Smooth muscle cell (in vitro differentiated cells): ENCODE data around the gene ZMIZ1. TPM values are rescaled to one million over a fixed set of nuclear protein-coding genes. Genes with fewer than 3 reads are reported as not detected.

ENCODE experiments used
- DNase-seq: peaks from one replicate; lab custom pipeline; 2025; ENCODE audit not compliant: unreplicated experiment; lab: John Stamatoyannopoulos, UW
- H2AFZ ChIP-seq: fragments of 200-600 bp; sonication (generic); 2 replicates; pipeline ENCODE4 v1.6.0; 2016; ENCODE audit warnings: antibody characterized with exemption, low read depth, mild to moderate bottlenecking
- H3F3A ChIP-seq: fragments of 200-600 bp; sonication (generic); 2 replicates; pipeline ENCODE4 v1.6.0; 2017; ENCODE audit warnings: antibody characterized with exemption, low read depth
- H3K27ac ChIP-seq: fragments of 200-600 bp; sonication (generic); 2 replicates; pipeline ENCODE4 v1.5.1; 2016; ENCODE audit warnings: low read depth, mild to moderate bottlenecking
- H3K27me3 ChIP-seq: fragments of 200-600 bp; sonication (generic); 2 replicates; pipeline ENCODE4 v1.6.1; 2016; ENCODE audit warnings: low read depth, mild to moderate bottlenecking
- H3K36me3 ChIP-seq: fragments of 200-600 bp; sonication (generic); 2 replicates; pipeline ENCODE4 v1.5.1; 2016; ENCODE audit warnings: low read depth
- H3K4me1 ChIP-seq: fragments of 200-600 bp; sonication (generic); 2 replicates; pipeline ENCODE4 v1.5.1; 2016; ENCODE audit warnings: low read depth
- H3K4me2 ChIP-seq: fragments of 200-600 bp; sonication (generic); 2 replicates; pipeline ENCODE4 v1.6.0; 2016; ENCODE audit warnings: mild to moderate bottlenecking
- H3K4me3 ChIP-seq: fragments of 200-600 bp; sonication (generic); 2 replicates; pipeline ENCODE4 v1.5.1; 2016; ENCODE audit warnings: mild to moderate bottlenecking
- H3K79me2 ChIP-seq: fragments of 200-600 bp; sonication (generic); 2 replicates; pipeline ENCODE4 v1.6.0; 2016; ENCODE audit warnings: low read depth, mild to moderate bottlenecking
- H3K9ac ChIP-seq: fragments of 200-600 bp; sonication (generic); 2 replicates; pipeline ENCODE4 v1.6.0; 2016; ENCODE audit warnings: low read depth
- H3K9me3 ChIP-seq: fragments of 200-600 bp; sonication (generic); replicated peaks from 2 replicates; pipeline ENCODE4 v1.5.1; 2016; ENCODE audit warnings: low read depth
- H4K20me1 ChIP-seq: fragments of 200-600 bp; sonication (generic); 2 replicates; pipeline ENCODE4 v1.6.0; 2016; ENCODE audit warnings: low read depth
- CTCF ChIP-seq: fragments of 200-600 bp; sonication (generic); IDR thresholded peaks from 2 replicates; pipeline ENCODE4 v1.5.1; 2017; ENCODE audit warnings: borderline replicate concordance, mild to moderate bottlenecking, antibody characterized with exemption; ENCODE audit not compliant: insufficient read depth, poor library complexity, severe bottlenecking
- WGBS: methylation state at CpG from one replicate; pipeline ENCODE4 v1.1.7; 2016; ENCODE audit warnings: low lambda C conversion rate; 5-methylcytosine and 5-hydroxymethylcytosine counted together
- polyA plus RNA-seq: library from polyadenylated mRNA; unstranded; fragments of >200 nt; fragmentation: Nextera tagmentation; extraction: Ambion mirVana; gene quantifications from 2 replicates; pipeline ENCODE4 v1.2.1, GENCODE V29; 2016
- total RNA-seq: library from RNA; depleted of rRNA; stranded (reverse); fragments of >200 nt; gene quantifications from 2 replicates; pipeline ENCODE4 v1.2.3, GENCODE V29; 2014

ZMIZ1 gene
- total and polyA plus RNA-seq, 2 experiments from 2014 or later, result 24.2 to 31.3 TPM

- WGBS, result 66% methylated on average over 3 of the region's 3 CpGs
- Histone ChIP-seq H3K4me2 (no peak overlapping the region), H3K27ac (no peak overlapping the region), H3K79me2 (peaks cover 17% of the 10 kb centered on the region), H3K36me3 (no peaks in the 10 kb centered on the region), H3K4me1 (peaks cover 7% of the 10 kb centered on the region), H3K4me3 (no peak overlapping the region), H3K9me3 (no peaks in the 10 kb centered on the region), H4K20me1 (peaks cover 16% of the 10 kb centered on the region), H3K9ac (no peak overlapping the region), H2AFZ (no peak overlapping the region), H3K27me3 (no peaks in the 10 kb centered on the region), H3F3A (no peaks in the 10 kb centered on the region)
- no peak for TF ChIP-seq CTCF
- DNase-seq, result no peak
These were observed 275.9 kb downstream of the ZMIZ1 start for GRCh38 chr10:79344502-79345195.

- WGBS, result 71% methylated on average over 5 of the region's 5 CpGs
- H4K20me1 ChIP-seq, result peaks cover 24% of the 10 kb centered on the region
- TF ChIP-seq CTCF, result no peak
These were observed 276.7 kb downstream of the ZMIZ1 start for GRCh38 chr10:79345241-79346011.

GRCh38 chr10:79346012-79346340, 277.2 kb downstream of the ZMIZ1 start:
- H3K9me3 ChIP-seq, result no peaks in the 10 kb centered on the region
- H3K4me1 ChIP-seq, result peaks cover 7% of the 10 kb centered on the region
- peaks cover 17% of the 10 kb centered on the region for H3K79me2 ChIP-seq
- H3K4me3 ChIP-seq, result no peak overlapping the region
- no peaks in the 10 kb centered on the region for H3F3A ChIP-seq
- no peak overlapping the region for H3K4me2 ChIP-seq
- TF ChIP-seq CTCF, result no peak
- no peak overlapping the region for H3K27ac ChIP-seq
- DNase-seq, result no peak
- peaks cover 30% of the 10 kb centered on the region for H4K20me1 ChIP-seq
- no peak overlapping the region for H2AFZ ChIP-seq
- no peaks in the 10 kb centered on the region for H3K36me3 ChIP-seq
- WGBS, result 91% methylated on average over 2 of the region's 2 CpGs
- no peak overlapping the region for H3K9ac ChIP-seq
- no peaks in the 10 kb centered on the region for H3K27me3 ChIP-seq

More at GRCh38 chr10:79345241-79346011, 276.7 kb downstream of the ZMIZ1 start:
- H2AFZ ChIP-seq, result no peak overlapping the region
- no peak overlapping the region for H3K4me2 ChIP-seq
- H3K9me3 ChIP-seq, result no peaks in the 10 kb centered on the region
- no peak overlapping the region for H3K4me3 ChIP-seq
- H3K27ac ChIP-seq, result no peak overlapping the region
- no peak overlapping the region for H3K9ac ChIP-seq
- peaks cover 17% of the 10 kb centered on the region for H3K79me2 ChIP-seq
- DNase-seq, result no peak
- no peaks in the 10 kb centered on the region for H3F3A ChIP-seq
- no peaks in the 10 kb centered on the region for H3K36me3 ChIP-seq
- no peaks in the 10 kb centered on the region for H3K27me3 ChIP-seq
- peaks cover 7% of the 10 kb centered on the region for H3K4me1 ChIP-seq
